Activated CD8-positive, alpha-beta T cell treated with anti-CD3 and anti-CD28 coated beads for 36 hours (primary cell): ENCODE measurements around the gene ADCY9. TPM values are rescaled to one million over a fixed set of nuclear protein-coding genes. Genes with fewer than 3 reads are reported as not detected.
A peak's percentile ranks its signal among the peaks of the same experiment; 100 is the strongest.

Source experiments
- ATAC-seq: fragments of 200-7000 bp; cut with Tn5 transposase; one replicate; pipeline ENCODE4 v1.10.0; 2021; ENCODE audit warnings: mild to moderate bottlenecking, moderate library complexity
- CTCF ChIA-PET: fragments of 350-600 bp; sonication (Branson Sonifier 250); formaldehyde crosslinking; loops from one replicate; lab custom pipeline; 2021; ENCODE audit warnings: antibody characterized with exemption; lab: Charles Lee
- POLR2A ChIA-PET: fragments of 350-600 bp; sonication (Branson Sonifier 250); formaldehyde crosslinking; loops from one replicate; lab custom pipeline; 2021; ENCODE audit warnings: antibody characterized with exemption; lab: Charles Lee
- DNase-seq: peaks from one replicate; pipeline ENCODE4 v3.0.0-alpha.2; 2020
- H3K27ac Mint-ChIP-seq: one replicate; pipeline ENCODE4 v1.8.0; 2021; ENCODE audit warnings: mild to moderate bottlenecking, mixed read lengths
- H3K27me3 Mint-ChIP-seq: one replicate; pipeline ENCODE4 v1.8.0; 2021; ENCODE audit warnings: mixed read lengths
- H3K36me3 Mint-ChIP-seq: one replicate; pipeline ENCODE4 v1.8.0; 2021; ENCODE audit warnings: low read depth, mixed read lengths
- H3K4me1 Mint-ChIP-seq: one replicate; pipeline ENCODE4 v1.8.0; 2021; ENCODE audit warnings: low read depth, mixed read lengths
- H3K4me3 Mint-ChIP-seq: one replicate; pipeline ENCODE4 v1.8.0; 2021; ENCODE audit warnings: mild to moderate bottlenecking, moderate library complexity, mixed read lengths
- H3K9me3 Mint-ChIP-seq: one replicate; pipeline ENCODE4 v1.8.0; 2021; ENCODE audit warnings: mixed read lengths
- CTCF ChIP-seq: fragments of 200-600 bp; IDR thresholded peaks from one replicate; pipeline ENCODE4 v1.8.0; 2022; ENCODE audit warnings: antibody characterized with exemption, mild to moderate bottlenecking
- intact Hi-C: fragments of 100-400 bp; cut with micrococcal nuclease; formaldehyde crosslinking; loops from one replicate; pipeline ENCODE4 v1.10.0; 2022
- total RNA-seq, 2 experiments: library from RNA; stranded (reverse); gene quantifications; one replicate each; pipeline ENCODE4 v1.2.3, GENCODE V29; 2021

Gene ADCY9
- total RNA-seq, 2 experiments from 2014 or later = 4.1 to 4.8 TPM

GRCh38 chr16:4141604-4142003, 25.4 kb upstream of the ADCY9 start:
- Mint-ChIP-seq H3K27me3 (peaks cover 3% of the 10 kb centered on the region), H3K4me3 (no peak overlapping the region), H3K4me1 (peaks cover 4% of the 10 kb centered on the region), H3K27ac (no peak overlapping the region), H3K36me3 (no peaks in the 10 kb centered on the region), H3K9me3 (no peaks in the 10 kb centered on the region)
- no peak for TF ChIP-seq CTCF
- intact Hi-C loops = no loop called here
- DNase-seq (no peak), ATAC-seq (no peak)
- ChIA-PET CTCF (interaction anchor here (1.0 kb wide), 1 partner anchor 112 kb away, joined by 3 read pairs; no protein-coding TSS in a partner anchor), POLR2A (no interaction called here)

GRCh38 chr16:4140652-4141051, 24.4 kb upstream of the ADCY9 start:
- Mint-ChIP-seq H3K27ac (peak overlapping the region; percentile 16), H3K36me3 (no peaks in the 10 kb centered on the region)

GRCh38 chr16:4139968-4140367, 23.7 kb upstream of the ADCY9 start:
- Mint-ChIP-seq H3K4me3 (no peak overlapping the region), H3K36me3 (no peaks in the 10 kb centered on the region), H3K27me3 (peaks cover 8% of the 10 kb centered on the region), H3K9me3 (no peaks in the 10 kb centered on the region), H3K4me1 (peaks cover 4% of the 10 kb centered on the region), H3K27ac (no peak overlapping the region)
- intact Hi-C loops = no loop called here
- ChIA-PET POLR2A (no interaction called here), CTCF (no interaction called here)
- no peak for TF ChIP-seq CTCF
- ATAC-seq (no peak), DNase-seq (no peak)

More at GRCh38 chr16:4140652-4141051, 24.4 kb upstream of the ADCY9 start:
- CTCF ChIA-PET = no interaction called here
- no peak for TF ChIP-seq CTCF
- ATAC-seq (no peak), DNase-seq (no peak)
- H3K4me3 Mint-ChIP-seq = no peak overlapping the region
- intact Hi-C loops = no loop called here
- H3K4me1 Mint-ChIP-seq = peaks cover 4% of the 10 kb centered on the region
- no peaks in the 10 kb centered on the region for H3K9me3 Mint-ChIP-seq
- POLR2A ChIA-PET = no interaction called here
- H3K27me3 Mint-ChIP-seq = peaks cover 7% of the 10 kb centered on the region

- no peak overlapping the region for H3K4me3 Mint-ChIP-seq
These were observed 22.5 kb upstream of the ADCY9 start for GRCh38 chr16:4138713-4139112.

GRCh38 chr16:4137438-4137837, 21.2 kb upstream of the ADCY9 start:
- H3K4me3 Mint-ChIP-seq = no peak overlapping the region
- TF ChIP-seq CTCF = peak; percentile 35
- no peak overlapping the region for H3K27ac Mint-ChIP-seq
- ChIA-PET POLR2A (no interaction called here), CTCF (no interaction called here)
- DNase-seq = no peak
- no peak for ATAC-seq
- no peaks in the 10 kb centered on the region for H3K36me3 Mint-ChIP-seq
- H3K9me3 Mint-ChIP-seq = no peaks in the 10 kb centered on the region
- intact Hi-C loops = no loop called here
- peaks cover 4% of the 10 kb centered on the region for H3K4me1 Mint-ChIP-seq
- peaks cover 8% of the 10 kb centered on the region for H3K27me3 Mint-ChIP-seq

More at GRCh38 chr16:4138713-4139112, 22.5 kb upstream of the ADCY9 start:
- no peak overlapping the region for H3K27ac Mint-ChIP-seq
- ChIA-PET POLR2A (no interaction called here), CTCF (no interaction called here)
- peaks cover 4% of the 10 kb centered on the region for H3K4me1 Mint-ChIP-seq
- no peaks in the 10 kb centered on the region for H3K36me3 Mint-ChIP-seq
- TF ChIP-seq CTCF = no peak
- H3K9me3 Mint-ChIP-seq = no peaks in the 10 kb centered on the region
- intact Hi-C loops = no loop called here
- ATAC-seq = no peak
- DNase-seq = no peak
- H3K27me3 Mint-ChIP-seq = peaks cover 8% of the 10 kb centered on the region
